Measurements from ENCODE around the gene EIF3B.
A peak's percentile ranks its signal among the peaks of the same experiment; 100 is the strongest.

GRCh38 chr7:2417981-2418481 lies 63.4 kb downstream of the EIF3B start:
- TF ChIP-seq, protein P1, sequence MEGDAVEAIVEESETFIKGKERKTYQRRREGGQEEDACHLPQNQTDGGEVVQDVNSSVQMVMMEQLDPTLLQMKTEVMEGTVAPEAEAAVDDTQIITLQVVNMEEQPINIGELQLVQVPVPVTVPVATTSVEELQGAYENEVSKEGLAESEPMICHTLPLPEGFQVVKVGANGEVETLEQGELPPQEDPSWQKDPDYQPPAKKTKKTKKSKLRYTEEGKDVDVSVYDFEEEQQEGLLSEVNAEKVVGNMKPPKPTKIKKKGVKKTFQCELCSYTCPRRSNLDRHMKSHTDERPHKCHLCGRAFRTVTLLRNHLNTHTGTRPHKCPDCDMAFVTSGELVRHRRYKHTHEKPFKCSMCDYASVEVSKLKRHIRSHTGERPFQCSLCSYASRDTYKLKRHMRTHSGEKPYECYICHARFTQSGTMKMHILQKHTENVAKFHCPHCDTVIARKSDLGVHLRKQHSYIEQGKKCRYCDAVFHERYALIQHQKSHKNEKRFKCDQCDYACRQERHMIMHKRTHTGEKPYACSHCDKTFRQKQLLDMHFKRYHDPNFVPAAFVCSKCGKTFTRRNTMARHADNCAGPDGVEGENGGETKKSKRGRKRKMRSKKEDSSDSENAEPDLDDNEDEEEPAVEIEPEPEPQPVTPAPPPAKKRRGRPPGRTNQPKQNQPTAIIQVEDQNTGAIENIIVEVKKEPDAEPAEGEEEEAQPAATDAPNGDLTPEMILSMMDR (IDR thresholded peaks at IDR 0.05 in 8 of 11, conservative IDR thresholded peaks at IDR 0.05 in 3 of 11) = no peak
- no peak for TF ChIP-seq POLR2A (IDR thresholded peaks at IDR 0.05)
- TF ChIP-seq POLR2AphosphoS5 (IDR thresholded peaks at IDR 0.05) = peak in 1 of 3 donors; percentile 13

Data from spleen (tissue), 7 donors.